KMS-11 (cell line): ENCODE measurements around the gene TAF3.

Source experiments
- H2AFZ ChIP-seq: fragments of 200-600 bp; sonication (generic); 2 replicates; pipeline ENCODE4 v1.6.1; 2016; ENCODE audit warnings: antibody characterized with exemption, mixed run types, low read depth
- H3K27ac ChIP-seq: fragments of 200-600 bp; sonication (generic); 2 replicates; pipeline ENCODE4 v1.6.1; 2016; ENCODE audit warnings: mild to moderate bottlenecking, mixed run types
- H3K27me3 ChIP-seq: fragments of 200-600 bp; sonication (generic); 2 replicates; pipeline ENCODE4 v1.6.1; 2017; ENCODE audit warnings: mild to moderate bottlenecking, low read depth, mixed run types, moderate library complexity; ENCODE audit not compliant: insufficient read depth
- H3K36me3 ChIP-seq: fragments of 200-600 bp; sonication (generic); 2 replicates; pipeline ENCODE4 v1.6.1; 2017; ENCODE audit warnings: mild to moderate bottlenecking, mixed run types; ENCODE audit not compliant: insufficient read depth
- H3K4me1 ChIP-seq: fragments of 200-600 bp; sonication (generic); 2 replicates; pipeline ENCODE4 v1.6.1; 2016; ENCODE audit warnings: mild to moderate bottlenecking, low read depth, mixed run types; ENCODE audit not compliant: poor library complexity, severe bottlenecking
- H3K4me2 ChIP-seq: fragments of 200-600 bp; sonication (generic); 2 replicates; pipeline ENCODE4 v1.7.0; 2016; ENCODE audit warnings: mild to moderate bottlenecking, mixed run types
- H3K4me3 ChIP-seq: fragments of 200-600 bp; sonication (generic); IDR thresholded peaks from 2 replicates; pipeline ENCODE4 v1.6.1; 2017; ENCODE audit warnings: low read depth, low read length, mixed read lengths; ENCODE audit not compliant: insufficient read depth
- H3K79me2 ChIP-seq: fragments of 200-600 bp; sonication (generic); 2 replicates; pipeline ENCODE4 v1.6.1; 2016; ENCODE audit warnings: low read depth, mixed run types; ENCODE audit not compliant: insufficient read depth
- H3K9ac ChIP-seq: fragments of 200-600 bp; sonication (generic); 2 replicates; pipeline ENCODE4 v1.6.1; 2016; ENCODE audit warnings: mild to moderate bottlenecking, mixed run types
- H4K20me1 ChIP-seq: fragments of 200-600 bp; sonication (generic); 2 replicates; pipeline ENCODE4 v1.6.1; 2016; ENCODE audit warnings: mild to moderate bottlenecking, mixed run types; ENCODE audit not compliant: insufficient read depth
- CTCF ChIP-seq: fragments of 200-600 bp; sonication (generic); conservative IDR thresholded peaks from 2 replicates; pipeline ENCODE4 v1.6.1; 2017; ENCODE audit warnings: low read depth, mild to moderate bottlenecking, antibody characterized with exemption, low read length, moderate library complexity, mixed read lengths

TAF3 gene

GRCh38 chr10:7944537-7944936, 126.2 kb downstream of the TAF3 start:
- Histone ChIP-seq H2AFZ (no peak overlapping the region), H3K4me1 (no peaks in the 10 kb centered on the region), H3K36me3 (no peaks in the 10 kb centered on the region), H3K9ac (no peak overlapping the region), H4K20me1 (no peaks in the 10 kb centered on the region), H3K27ac (no peak overlapping the region), H3K4me2 (no peak overlapping the region), H3K4me3 (no peak overlapping the region), H3K79me2 (no peaks in the 10 kb centered on the region), H3K27me3 (no peaks in the 10 kb centered on the region)
- TF ChIP-seq CTCF, result no peak

GRCh38 chr10:7945034-7945433, 126.7 kb downstream of the TAF3 start:
- no peaks in the 10 kb centered on the region for H3K27me3 ChIP-seq
- H2AFZ ChIP-seq, result no peak overlapping the region
- no peak overlapping the region for H3K9ac ChIP-seq
- H3K36me3 ChIP-seq, result no peaks in the 10 kb centered on the region
- no peak for TF ChIP-seq CTCF
- H4K20me1 ChIP-seq, result no peaks in the 10 kb centered on the region
- no peak overlapping the region for H3K27ac ChIP-seq
- H3K4me3 ChIP-seq, result no peak overlapping the region
- no peaks in the 10 kb centered on the region for H3K4me1 ChIP-seq
- H3K79me2 ChIP-seq, result no peaks in the 10 kb centered on the region
- H3K4me2 ChIP-seq, result no peak overlapping the region

GRCh38 chr10:7945469-7946187, 127.3 kb downstream of the TAF3 start:
- no peak overlapping the region for H2AFZ ChIP-seq

GRCh38 chr10:7948371-7949000, 130.2 kb downstream of the TAF3 start:
- H3K9ac ChIP-seq, result no peak overlapping the region
- H4K20me1 ChIP-seq, result no peaks in the 10 kb centered on the region
- H3K79me2 ChIP-seq, result no peaks in the 10 kb centered on the region
- H3K4me1 ChIP-seq, result no peaks in the 10 kb centered on the region
- no peak overlapping the region for H3K27ac ChIP-seq
- no peak overlapping the region for H2AFZ ChIP-seq
- no peaks in the 10 kb centered on the region for H3K36me3 ChIP-seq
- no peak for TF ChIP-seq CTCF
- H3K4me2 ChIP-seq, result no peak overlapping the region
- H3K27me3 ChIP-seq, result no peaks in the 10 kb centered on the region
- no peak overlapping the region for H3K4me3 ChIP-seq

More at GRCh38 chr10:7945469-7946187, 127.3 kb downstream of the TAF3 start:
- Histone ChIP-seq H3K79me2 (no peaks in the 10 kb centered on the region), H4K20me1 (no peaks in the 10 kb centered on the region), H3K27ac (no peak overlapping the region), H3K9ac (no peak overlapping the region), H3K4me3 (no peak overlapping the region), H3K4me1 (no peaks in the 10 kb centered on the region), H3K27me3 (no peaks in the 10 kb centered on the region), H3K4me2 (no peak overlapping the region), H3K36me3 (no peaks in the 10 kb centered on the region)
- no peak for TF ChIP-seq CTCF
